ENCODE data around the gene MAP1B. TPM values are rescaled to one million over a fixed set of nuclear protein-coding genes. Genes with fewer than 3 reads are reported as not detected.

The MAP1B gene
- total and polyA plus RNA-seq, 10 of the 15 experiments (the other 5 are each of a cell fraction or from before 2014, with no cell fraction given): 0.02 to 0.81 (median 0.06) TPM; not detected in 1

- CTCF ChIA-PET: interaction anchor here (1.0 to 3.1 kb wide), 3 partner anchors 11 to 174 kb away, joined by 3 to 14 read pairs (median 9); no protein-coding TSS in a partner anchor
- Histone ChIP-seq H4K20me1 (ENCODE audit: control insufficient read depth, insufficient read depth) (no peaks in the 10 kb centered on the region), H3K4me3 (no peak overlapping the region), H3K9ac (ENCODE audit: control insufficient read depth, insufficient read depth, low read length) (no peak overlapping the region), H3K27ac (ENCODE audit: control insufficient read depth, insufficient read depth) (no peak overlapping the region), H2AFZ (ENCODE audit: control insufficient read depth, low read depth, low read length) (no peak overlapping the region), H3K4me1 (ENCODE audit: control insufficient read depth, insufficient read depth, low read length) (no peaks in the 10 kb centered on the region), H3K79me2 (ENCODE audit: control insufficient read depth, insufficient read depth, low read length) (no peaks in the 10 kb centered on the region), H3K9me3 (replicated peaks; ENCODE audit: control insufficient read depth, insufficient read depth, low read length) (no peaks in the 10 kb centered on the region), H3K4me2 (ENCODE audit: control insufficient read depth, insufficient read depth) (no peak overlapping the region), H3K36me3 (ENCODE audit: control insufficient read depth in 2 of 2, insufficient read depth in 2 of 2, low read length in 1 of 2) (no peaks in the 10 kb centered on the region), H3K27me3 (replicated peaks in 1 of 2; ENCODE audit: control insufficient read depth in 2 of 2, insufficient read depth in 2 of 2, low read length in 1 of 2) (peaks cover 3 to 6% of the 10 kb centered on the region in 2 experiments; a peak in 3 of 4 replicates)
- BruUV-seq (replicated peaks): no TSS peak
- SMC1A ChIA-PET (ENCODE audit: uncharacterized antibody, unreplicated experiment): interaction anchor here (0.8 to 1.0 kb wide), 3 partner anchors 9 to 175 kb away, joined by 3 to 4 read pairs (median 3); no protein-coding TSS in a partner anchor
- RAD21 ChIA-PET (ENCODE audit: unreplicated experiment): interaction anchor here (0.9 to 1.5 kb wide), 3 partner anchors 112 to 351 kb away, joined by 3 to 6 read pairs (median 4); no protein-coding TSS in a partner anchor
- in situ Hi-C loops (cut with MboI) (no loop called here), intact Hi-C loops (cut with micrococcal nuclease; ENCODE audit: unreplicated experiment) (no loop called here)
- FAIRE-seq (no peak), DNase-seq (ENCODE audit: low read depth, low spot score) (no peak), ATAC-seq (no peak)
- POLR2A ChIA-PET: no interaction called here
- TF ChIP-seq ZBTB11 (CRISPR knock-in tag; IDR thresholded peaks at IDR 0.05) (no peak), ESRRA (IDR thresholded peaks at IDR 0.05; ENCODE audit: low read length) (no peak), YY1 (IDR thresholded peaks at IDR 0.05; ENCODE audit: low read depth, low read length) (no peak), MYC (IDR thresholded peaks at IDR 0.05; ENCODE audit: insufficient read depth, insufficient read length, insufficient replicate concordance, low read length, severe bottlenecking) (no peak), CEBPB (IDR thresholded peaks at IDR 0.05; ENCODE audit: borderline replicate concordance in 1 of 2, low read depth in 2 of 2, low read length in 2 of 2) (no peak), HDAC6 (IDR thresholded peaks at IDR 0.05; ENCODE audit: unreplicated experiment) (no peak), SUPT20H (IDR thresholded peaks at IDR 0.05; ENCODE audit: borderline replicate concordance, control insufficient read depth, low read depth, low read length) (no peak), BCLAF1 (IDR thresholded peaks at IDR 0.05) (no peak), STAT3 (IDR thresholded peaks at IDR 0.05; ENCODE audit: low read depth, low read length) (no peak), TBL1XR1 (IDR thresholded peaks at IDR 0.05; ENCODE audit: low read depth, low read length) (no peak)
- 67% methylated on average over 4 of the region's 4 CpGs for WGBS (ENCODE audit: insufficient coverage, insufficient replicate concordance, low lambda C conversion rate, missing lambda C conversion rate)
Observed at GRCh38 chr5:72133212-72133990, 26.1 kb downstream of the MAP1B start.

Measured in GM12878 (cell line).